Fibroblast of lung (primary cell): Measurements from ENCODE around the gene TUBGCP6. TPM values are rescaled to one million over a fixed set of nuclear protein-coding genes. Genes with fewer than 3 reads are reported as not detected.
A peak's percentile ranks its signal among the peaks of the same experiment; 100 is the strongest.

Source experiments
- DNase-seq, 2 donors: peaks; one replicate each; pipeline versions ENCODE4 v3.0.0 to v3.0.0-alpha.2; 2010; ENCODE audit warnings: low read depth in 2 of 2
- H2AFZ ChIP-seq: 2 replicates; pipeline ENCODE4 v1.5.1; 2012; ENCODE audit warnings: low read length, control low read depth, inconsistent platforms
- H3K27ac ChIP-seq: 2 replicates; pipeline ENCODE4 v1.5.1; 2011; ENCODE audit warnings: low read length, control low read depth; ENCODE audit not compliant: insufficient read depth
- H3K27me3 ChIP-seq: 2 replicates; pipeline ENCODE4 v1.5.1; 2011; ENCODE audit warnings: mild to moderate bottlenecking, low read length; ENCODE audit not compliant: control insufficient read depth, insufficient read depth
- H3K36me3 ChIP-seq: 2 replicates; pipeline ENCODE4 v1.5.1; 2011; ENCODE audit warnings: low read length; ENCODE audit not compliant: control insufficient read depth, insufficient read depth
- H3K4me1 ChIP-seq: 2 replicates; pipeline ENCODE4 v1.5.1; 2011; ENCODE audit warnings: low read length; ENCODE audit not compliant: control insufficient read depth, insufficient read depth; ENCODE audit errors: extremely low read depth
- H3K4me2 ChIP-seq: 2 replicates; pipeline ENCODE4 v1.5.1; 2011; ENCODE audit warnings: low read length, control low read depth; ENCODE audit not compliant: insufficient read depth; ENCODE audit errors: extremely low read depth
- H3K4me3 ChIP-seq, 4 experiments: fragments of 200-600 bp in 1 of 4; sonication (generic) in 1 of 4; replicated peaks in 1 of 4; 2 replicates each; pipeline ENCODE4 v1.5.1; 2011 to 2016; ENCODE audit warnings: low read length in 4 of 4, low read depth in 3 of 4, mild to moderate bottlenecking in 3 of 4, control low read depth in 2 of 4, inconsistent platforms in 1 of 4, mixed read lengths in 1 of 4; ENCODE audit not compliant: insufficient read depth in 1 of 4; ENCODE audit errors: control extremely low read depth in 1 of 4
- H3K79me2 ChIP-seq: 2 replicates; pipeline ENCODE4 v1.5.1; 2012; ENCODE audit warnings: mild to moderate bottlenecking, low read length, inconsistent platforms; ENCODE audit not compliant: control insufficient read depth, insufficient read depth
- H3K9ac ChIP-seq: 2 replicates; pipeline ENCODE4 v1.5.1; 2011; ENCODE audit warnings: mild to moderate bottlenecking, low read length, control low read depth; ENCODE audit not compliant: insufficient read depth
- H3K9me3 ChIP-seq: 2 replicates; pipeline ENCODE4 v1.5.1; 2012; ENCODE audit warnings: low read depth, low read length; ENCODE audit not compliant: control insufficient read depth, insufficient read depth
- H4K20me1 ChIP-seq: 2 replicates; pipeline ENCODE4 v1.5.1; 2011; ENCODE audit warnings: low read length; ENCODE audit not compliant: control insufficient read depth, insufficient read depth; ENCODE audit errors: extremely low read depth
- CTCF ChIP-seq, 2 donors: IDR thresholded peaks in 1 of 2; conservative IDR thresholded peaks in 1 of 2; 1 replicate in 1 of 2; 2 replicates in 1 of 2; pipeline ENCODE4 v1.5.1; 2011 to 2012; ENCODE audit warnings: low read length in 2 of 2, control low read depth in 1 of 2, inconsistent platforms in 1 of 2, low read depth in 1 of 2, mild to moderate bottlenecking in 1 of 2
- EZH2 ChIP-seq: IDR thresholded peaks from 2 replicates; pipeline ENCODE4 v1.5.1; 2012; ENCODE audit warnings: low read length, control low read depth, mild to moderate bottlenecking; ENCODE audit errors: missing control alignments
- polyA plus RNA-seq, 2 donors: library from polyadenylated mRNA; depleted of rRNA in 1 of 2; stranded (reverse) in 1 of 2; unstranded in 1 of 2; fragments of >200 nt; gene quantifications; 2 replicates each; pipeline ENCODE4 v1.2.1, GENCODE V29; 2011 to 2012; ENCODE audit warnings: missing spikeins in 1 of 2
- total RNA-seq: library from RNA; depleted of rRNA; stranded (reverse); fragments of >200 nt; gene quantifications from 2 replicates; pipeline ENCODE4 v1.2.1, GENCODE V29; 2014

TUBGCP6 gene
- total and polyA plus RNA-seq, 2 donors (not counting 1 experiment from before 2014, with no cell fraction given): 6.7 to 23.8 TPM

GRCh38 chr22:50281957-50282356 lies 37.1 kb upstream of the TUBGCP6 start:
- Histone ChIP-seq H3K4me1 (peaks cover 5% of the 10 kb centered on the region), H3K27ac (peak overlapping the region; percentile 8), H3K27me3 (no peaks in the 10 kb centered on the region), H3K4me3 (no peak overlapping the region), H3K9me3 (no peaks in the 10 kb centered on the region), H2AFZ (no peak overlapping the region), H3K4me2 (no peak overlapping the region), H4K20me1 (no peaks in the 10 kb centered on the region), H3K9ac (no peak overlapping the region), H3K36me3 (peaks cover 74% of the 10 kb centered on the region), H3K79me2 (peaks cover 6% of the 10 kb centered on the region)
- peak in 1 of 2 donors; percentile 23 for DNase-seq
- TF ChIP-seq CTCF (conservative IDR thresholded peaks at IDR 0.05 in 1 of 2, IDR thresholded peaks at IDR 0.05 in 1 of 2; ENCODE audit: low read depth in 1 of 2, low read length in 2 of 2) (no peak), EZH2 (no peak)

- DNase-seq: no peak
- Histone ChIP-seq H3K9ac (no peak overlapping the region), H4K20me1 (no peaks in the 10 kb centered on the region), H3K4me3 (no peak overlapping the region), H2AFZ (no peak overlapping the region), H3K36me3 (peaks cover 76% of the 10 kb centered on the region), H3K9me3 (no peaks in the 10 kb centered on the region), H3K4me1 (peaks cover 5% of the 10 kb centered on the region), H3K79me2 (peaks cover 6% of the 10 kb centered on the region), H3K27ac (no peak overlapping the region), H3K4me2 (no peak overlapping the region), H3K27me3 (no peaks in the 10 kb centered on the region)
- TF ChIP-seq CTCF (conservative IDR thresholded peaks at IDR 0.05 in 1 of 2, IDR thresholded peaks at IDR 0.05 in 1 of 2; ENCODE audit: low read depth in 1 of 2, low read length in 2 of 2): no peak
- TF ChIP-seq EZH2: no peak
Measured at GRCh38 chr22:50281384-50281760, 36.5 kb upstream of the TUBGCP6 start.

GRCh38 chr22:50280708-50281383 lies 36.0 kb upstream of the TUBGCP6 start:
- Histone ChIP-seq H3K27me3 (no peaks in the 10 kb centered on the region), H3K79me2 (peaks cover 4% of the 10 kb centered on the region), H3K9ac (no peak overlapping the region), H3K36me3 (peaks cover 74% of the 10 kb centered on the region), H3K9me3 (no peaks in the 10 kb centered on the region), H2AFZ (no peak overlapping the region), H3K4me3 (no peak overlapping the region), H3K27ac (no peak overlapping the region), H3K4me1 (peaks cover 5% of the 10 kb centered on the region), H3K4me2 (no peak overlapping the region), H4K20me1 (no peaks in the 10 kb centered on the region)
- DNase-seq: no peak
- TF ChIP-seq CTCF (conservative IDR thresholded peaks at IDR 0.05 in 1 of 2, IDR thresholded peaks at IDR 0.05 in 1 of 2; ENCODE audit: low read depth in 1 of 2, low read length in 2 of 2) (no peak), EZH2 (no peak)
